Stimulated activated CD8-positive, alpha-beta memory T cell treated with anti-CD3 and anti-CD28 coated beads, Interleukin-12 subunit alpha, Interleukin-12 subunit beta, amount 100 ng/mL, for 4 hours (primary cell): ENCODE measurements around the gene ARMH3.

ENCODE experiments used
- DNase-seq: peaks from one replicate; pipeline ENCODE4 v3.0.0-alpha.2; 2020; ENCODE audit warnings: low read depth

The ARMH3 gene

GRCh38 chr10:101857802-101858476 lies 198.0 kb downstream of the ARMH3 start:
- DNase-seq: no peak

- DNase-seq: no peak
Observed at GRCh38 chr10:101856626-101857025, 199.3 kb downstream of the ARMH3 start.

DNA sequence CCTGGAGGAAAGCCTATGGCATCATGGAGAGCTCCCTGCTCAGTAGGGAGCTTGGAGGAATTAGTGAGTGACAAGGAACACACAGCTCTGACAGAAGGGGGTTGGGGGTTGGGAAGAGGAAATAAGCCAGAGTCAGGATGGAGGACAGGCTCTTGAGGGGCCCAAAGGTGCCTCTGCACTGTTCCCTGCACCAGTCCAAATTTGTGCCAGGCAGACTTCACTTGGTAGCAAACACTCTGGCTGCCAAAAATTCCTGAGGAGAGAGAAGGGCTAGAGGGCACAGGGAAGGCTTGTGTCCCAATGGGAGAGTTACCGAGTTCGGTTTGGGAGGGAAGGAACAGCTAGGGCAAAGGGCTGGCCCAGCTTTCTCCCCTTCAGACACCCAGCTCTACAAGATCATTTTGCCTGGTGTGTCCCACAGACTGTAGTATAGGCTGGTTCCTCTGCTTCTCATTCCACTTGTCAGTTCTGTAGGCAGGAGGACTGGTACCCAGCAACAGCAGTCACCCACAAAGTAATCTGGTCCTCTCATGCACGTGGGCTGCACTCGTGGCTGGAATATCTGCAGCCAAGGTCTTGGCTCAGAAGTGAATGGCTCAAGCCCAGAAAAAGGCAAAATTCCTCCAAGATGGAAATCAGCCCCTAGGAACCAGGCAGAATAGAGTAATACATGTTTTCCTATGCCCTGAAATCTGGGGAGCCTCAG lies 204.4 kb downstream of the ARMH3 start:
- DNase-seq: no peak

- DNase-seq: no peak
Observed at GRCh38 chr10:101850749-101851148, 205.2 kb downstream of the ARMH3 start.

- no peak for DNase-seq
Observed at GRCh38 chr10:101848894-101849351, 207.1 kb downstream of the ARMH3 start.

DNA sequence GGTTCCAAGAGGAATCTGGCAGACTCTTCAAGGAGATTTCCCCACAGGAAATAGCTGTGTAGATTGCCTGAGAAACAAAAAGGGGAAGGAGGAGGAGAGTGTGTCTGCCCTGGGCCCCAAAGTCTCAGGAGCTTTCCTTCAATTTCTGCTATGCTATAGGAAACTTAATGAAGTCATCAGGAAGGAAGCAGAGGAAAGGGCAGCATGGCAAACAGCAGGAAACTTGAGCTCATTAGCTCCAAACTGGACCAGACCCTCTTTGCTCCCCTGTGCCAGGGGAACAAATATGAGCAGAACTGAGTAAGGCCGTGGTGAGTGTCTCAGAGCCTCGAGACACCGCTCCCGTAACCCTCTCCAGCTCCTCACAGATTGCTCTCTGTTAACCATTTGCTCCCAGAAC lies 207.6 kb downstream of the ARMH3 start:
- no peak for DNase-seq

- DNase-seq: no peak
Observed at GRCh38 chr10:101845893-101846292, 210.1 kb downstream of the ARMH3 start.

DNA sequence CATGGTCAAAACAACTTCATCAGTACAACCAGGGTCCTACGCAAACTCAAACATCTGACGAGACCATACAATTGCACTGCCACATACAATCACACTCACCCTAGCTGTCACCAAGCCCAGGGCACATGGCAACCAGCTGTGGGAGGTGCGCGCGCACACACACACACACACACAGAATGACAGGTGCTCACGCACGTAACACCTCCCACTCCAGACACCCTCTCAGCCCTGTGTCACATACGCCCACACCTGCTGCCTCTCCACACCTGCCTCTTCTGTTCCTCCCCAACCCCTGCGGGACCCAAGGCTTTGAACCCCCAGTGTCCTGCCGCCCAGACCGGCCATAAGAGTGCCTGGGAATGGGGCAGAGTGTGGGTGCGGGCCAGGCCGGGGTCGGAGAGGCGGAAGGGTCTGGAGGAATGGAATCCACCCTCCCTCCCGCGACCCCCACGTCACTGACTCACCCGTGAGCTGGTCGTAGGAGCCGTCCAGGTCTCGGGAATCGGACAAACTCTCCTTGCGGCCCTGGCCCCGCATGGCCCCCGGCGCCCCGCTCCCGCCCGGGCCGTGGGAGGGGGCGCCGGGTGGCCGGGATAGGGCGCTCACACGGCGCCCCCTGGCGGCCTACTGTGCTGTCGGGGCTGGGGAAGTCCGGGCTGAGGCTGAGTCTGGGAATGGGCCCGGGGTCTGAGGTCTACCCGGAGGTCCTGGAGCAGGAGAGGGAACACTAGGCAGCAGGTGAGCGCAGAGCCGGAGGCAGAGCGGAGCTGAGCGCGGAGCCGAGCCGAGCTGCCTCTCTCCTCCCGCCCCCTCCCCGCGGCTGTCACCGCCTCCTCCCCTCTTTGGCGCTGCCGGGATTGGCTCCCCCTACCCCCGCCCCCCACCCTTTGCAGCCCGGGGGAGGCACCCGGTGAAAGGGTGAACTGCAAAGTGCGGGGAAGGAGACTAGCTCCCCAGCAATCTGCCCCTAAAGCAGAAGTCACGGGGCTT lies 212.6 kb downstream of the ARMH3 start, which contains the start of gene KCNIP2:
Gene KCNIP2 (minus strand): TSS at position 769 of the 990 bp plus-strand sequence. CDS start 232 bp downstream, at position 537.
- peak; percentile 50 for DNase-seq

GRCh38 chr10:101841826-101842225 lies 214.1 kb downstream of the ARMH3 start:
- DNase-seq: no peak

DNA sequence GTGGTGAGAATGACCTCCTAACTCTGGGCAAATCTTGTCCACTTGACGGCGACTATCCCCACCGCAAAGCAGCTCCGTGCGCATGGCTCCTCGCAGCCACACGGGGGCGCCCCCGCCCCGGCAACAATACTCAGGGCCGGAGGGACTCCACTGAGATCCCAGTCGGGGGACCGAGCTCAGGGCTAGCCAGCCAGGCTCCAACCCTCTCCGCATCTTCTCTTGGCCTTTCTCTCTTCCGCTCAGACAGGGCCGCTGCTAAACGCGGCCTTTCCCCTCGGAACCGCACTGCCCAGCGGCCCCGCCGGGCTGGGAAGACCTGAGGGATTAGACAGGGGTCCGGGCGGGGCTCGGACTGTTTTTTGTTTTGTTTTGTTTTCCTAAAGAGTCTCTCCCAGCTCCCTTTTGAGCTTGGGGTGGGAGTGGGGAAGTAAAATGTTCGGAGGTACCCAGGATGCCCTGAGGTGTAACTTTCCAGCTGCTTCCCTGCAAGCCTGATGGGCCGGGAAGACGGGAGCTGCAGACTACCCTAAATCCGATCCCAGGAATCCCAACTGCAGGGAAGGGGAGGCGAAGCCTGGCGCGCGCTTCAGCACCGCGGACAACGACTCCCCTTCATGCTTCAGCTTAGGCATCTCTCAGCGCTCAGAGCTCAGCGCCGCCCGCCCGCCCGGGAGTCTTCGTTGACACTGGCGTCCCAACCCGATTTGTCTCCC lies 215.1 kb downstream of the ARMH3 start:
- peak; percentile 54 for DNase-seq

DNA sequence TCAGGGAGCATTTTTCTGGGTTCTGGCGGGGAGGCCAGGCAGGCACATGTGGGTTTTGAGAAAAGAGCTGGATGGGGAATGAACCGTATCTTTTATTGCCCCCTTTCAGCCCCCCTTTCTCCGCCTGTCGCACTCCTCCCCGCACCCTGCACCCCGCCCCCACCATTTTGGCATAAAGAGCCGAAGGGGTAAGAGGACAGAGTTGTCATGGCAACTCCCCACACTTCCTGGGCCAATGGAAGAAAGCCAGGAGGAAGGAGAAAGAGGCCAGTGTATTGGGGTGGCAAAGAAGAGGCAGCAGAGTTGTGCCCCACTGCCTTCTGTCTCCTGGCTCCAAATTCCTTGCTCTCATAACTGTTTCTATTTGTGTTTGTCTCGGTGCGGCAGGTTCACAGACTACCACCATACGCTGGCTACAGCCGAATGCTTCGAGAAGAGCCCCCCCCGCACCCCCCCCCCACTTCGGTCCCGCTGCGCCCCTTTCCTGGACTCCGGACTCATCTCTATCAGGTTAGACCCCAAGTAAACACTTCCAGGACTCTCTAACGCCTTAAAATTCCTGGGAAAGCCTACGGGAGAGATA lies 215.8 kb downstream of the ARMH3 start:
- DNase-seq: no peak

DNA sequence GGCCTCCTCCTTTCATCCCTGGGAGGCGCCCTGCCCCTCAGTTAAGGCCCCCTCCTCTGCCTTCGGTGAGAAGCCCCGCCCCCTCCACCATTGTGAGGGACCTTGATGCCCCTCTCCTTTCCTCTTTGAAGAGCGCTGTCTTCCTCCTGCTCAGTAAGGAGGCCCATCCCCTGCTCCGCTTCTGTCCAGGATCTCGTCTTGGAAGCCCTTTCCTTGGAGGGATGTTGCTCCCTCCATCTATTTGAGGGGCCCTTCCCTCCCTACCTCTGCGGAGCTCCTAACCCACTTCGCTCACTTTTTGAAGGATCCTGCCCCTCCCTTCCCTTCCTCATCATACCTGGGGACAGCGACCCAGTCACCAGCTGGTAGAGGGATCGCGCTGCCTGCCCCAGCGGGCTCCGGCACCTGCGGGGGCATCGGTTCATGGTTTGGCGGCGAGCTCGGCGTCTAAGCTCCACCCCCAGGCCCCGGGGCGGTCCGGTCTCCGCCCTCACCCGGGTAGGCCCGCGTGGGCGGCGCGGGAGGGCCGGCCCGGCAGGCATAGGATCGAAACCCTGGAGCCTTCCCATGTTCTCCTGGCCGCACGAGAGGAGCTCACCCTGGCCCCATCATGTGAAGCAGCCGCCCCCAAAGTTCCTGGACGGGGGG lies 216.4 kb downstream of the ARMH3 start:
- DNase-seq: peak; percentile 49

DNA sequence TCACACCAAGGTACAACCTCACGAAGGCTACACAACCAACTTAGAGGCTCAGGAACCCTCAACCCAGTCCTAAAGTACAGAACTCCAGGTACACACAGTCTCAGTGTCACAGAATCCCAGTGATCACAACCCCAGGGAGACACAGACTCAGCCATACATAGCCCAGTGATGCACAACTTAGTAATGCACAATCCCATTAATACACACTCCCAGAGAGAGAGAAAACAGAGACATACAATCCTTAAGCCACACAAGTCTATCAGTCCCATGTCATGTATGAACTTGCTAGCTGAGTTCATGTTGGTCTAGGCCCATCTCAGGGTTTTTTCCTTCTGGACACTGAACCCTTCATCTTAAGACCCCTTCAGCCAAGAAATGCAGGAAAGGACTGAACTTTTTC lies 217.0 kb downstream of the ARMH3 start:
- DNase-seq: no peak

DNA sequence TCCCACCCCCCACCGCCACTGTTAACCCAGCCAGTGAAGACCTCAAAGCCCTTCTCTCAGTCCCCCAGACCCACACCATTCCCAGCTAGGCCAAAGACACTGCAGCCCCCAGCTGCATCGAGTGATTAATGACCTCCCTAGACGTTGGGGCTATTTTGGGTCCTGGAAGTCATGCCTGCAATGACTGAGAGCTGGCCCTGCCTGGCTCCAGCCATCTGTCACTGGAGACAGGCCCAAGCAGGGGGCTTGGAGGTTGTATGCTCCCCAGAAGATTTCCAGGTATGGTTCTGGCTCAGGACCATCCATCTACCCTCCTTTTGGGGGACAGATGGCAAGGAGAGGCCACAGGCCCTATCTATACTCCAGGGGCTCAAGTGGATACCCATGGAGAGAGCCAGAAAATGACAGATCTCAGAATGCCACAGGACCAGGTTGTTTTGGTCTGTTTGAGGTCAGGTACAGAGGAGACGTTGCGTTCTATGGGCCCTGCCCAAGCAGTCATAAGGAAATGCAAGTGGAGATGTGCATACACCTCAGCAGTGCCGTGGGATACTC lies 217.5 kb downstream of the ARMH3 start:
- no peak for DNase-seq

GRCh38 chr10:101837748-101838147 lies 218.2 kb downstream of the ARMH3 start:
- no peak for DNase-seq

DNA sequence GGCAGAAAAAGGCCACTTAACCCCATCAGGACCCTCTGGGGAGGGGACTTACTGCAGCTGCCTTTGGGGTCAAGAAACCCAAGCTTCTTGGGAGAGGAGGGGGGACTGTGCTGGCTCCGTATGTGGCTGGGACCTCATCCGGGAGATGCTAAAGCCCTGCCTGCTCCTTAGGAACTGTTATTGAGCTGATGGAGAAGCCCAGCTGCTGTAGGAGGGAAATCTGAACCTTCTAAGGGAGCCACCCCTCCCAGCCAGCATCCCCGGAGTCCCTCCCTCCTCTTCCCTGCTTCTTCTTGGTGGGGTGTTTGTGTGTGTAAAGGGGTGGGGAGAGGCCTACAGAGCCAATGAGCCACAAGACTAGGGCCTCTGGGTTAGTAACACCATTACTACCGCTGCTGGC lies 220.6 kb downstream of the ARMH3 start:
- no peak for DNase-seq

DNA sequence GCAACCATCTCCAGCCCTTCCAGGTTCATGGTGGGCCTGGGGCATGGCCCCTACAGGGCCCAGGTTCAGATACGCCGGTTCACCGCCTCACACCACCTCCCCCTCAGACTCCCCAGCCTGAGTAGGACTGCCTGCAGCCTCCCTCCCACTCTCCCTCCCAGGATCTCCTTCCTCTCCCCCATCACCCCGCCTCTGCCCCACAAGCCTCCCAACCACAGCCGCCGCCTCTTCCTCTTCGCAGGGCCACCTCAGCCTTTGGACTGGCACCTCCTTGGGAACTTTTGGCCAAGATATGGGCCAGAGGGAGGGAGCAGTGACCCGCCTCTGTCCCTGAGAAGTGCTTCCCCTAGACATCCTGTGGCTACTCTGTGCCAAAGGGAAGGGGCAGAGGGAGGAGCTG lies 221.6 kb downstream of the ARMH3 start:
- no peak for DNase-seq

DNA sequence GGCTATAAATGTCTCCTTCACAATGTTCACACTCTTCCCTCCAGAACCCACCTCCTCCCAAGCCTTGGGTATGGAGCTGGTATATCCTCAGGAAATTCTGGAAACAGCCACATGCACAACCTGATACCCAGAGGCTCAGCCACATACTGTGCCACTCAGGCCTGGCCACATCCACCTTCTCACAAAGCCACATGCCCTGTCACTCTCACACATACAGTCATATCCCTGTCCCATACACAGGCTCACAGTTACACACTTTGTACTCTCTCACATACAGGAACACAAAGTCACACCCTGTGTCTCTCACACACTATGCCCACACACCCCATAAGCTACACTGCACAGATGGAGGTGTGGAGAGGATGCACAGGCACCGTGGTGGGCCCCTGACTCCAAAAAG lies 222.5 kb downstream of the ARMH3 start:
- DNase-seq: no peak

DNA sequence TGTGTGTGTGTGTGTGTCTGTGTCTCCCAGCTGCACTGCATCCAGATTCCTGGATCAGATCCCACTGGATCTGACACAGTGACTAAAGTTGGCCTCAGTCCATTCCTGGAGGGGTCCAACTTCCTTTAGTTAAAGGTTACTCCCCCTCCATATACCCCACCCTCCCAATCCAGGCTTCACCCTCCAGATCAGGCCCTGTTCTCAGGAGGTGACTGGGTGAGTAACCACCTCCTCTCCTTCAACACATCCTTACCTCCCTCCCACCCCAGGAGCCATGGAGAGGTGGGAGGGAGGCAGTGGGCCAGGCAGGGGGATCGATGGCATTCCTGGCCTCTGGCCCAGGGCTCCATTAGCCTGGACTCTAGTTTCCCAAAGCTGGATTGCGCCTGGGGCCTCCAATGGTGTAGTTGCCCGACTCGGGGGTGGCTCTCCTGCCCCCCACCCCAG lies 223.6 kb downstream of the ARMH3 start:
- DNase-seq: no peak

DNA sequence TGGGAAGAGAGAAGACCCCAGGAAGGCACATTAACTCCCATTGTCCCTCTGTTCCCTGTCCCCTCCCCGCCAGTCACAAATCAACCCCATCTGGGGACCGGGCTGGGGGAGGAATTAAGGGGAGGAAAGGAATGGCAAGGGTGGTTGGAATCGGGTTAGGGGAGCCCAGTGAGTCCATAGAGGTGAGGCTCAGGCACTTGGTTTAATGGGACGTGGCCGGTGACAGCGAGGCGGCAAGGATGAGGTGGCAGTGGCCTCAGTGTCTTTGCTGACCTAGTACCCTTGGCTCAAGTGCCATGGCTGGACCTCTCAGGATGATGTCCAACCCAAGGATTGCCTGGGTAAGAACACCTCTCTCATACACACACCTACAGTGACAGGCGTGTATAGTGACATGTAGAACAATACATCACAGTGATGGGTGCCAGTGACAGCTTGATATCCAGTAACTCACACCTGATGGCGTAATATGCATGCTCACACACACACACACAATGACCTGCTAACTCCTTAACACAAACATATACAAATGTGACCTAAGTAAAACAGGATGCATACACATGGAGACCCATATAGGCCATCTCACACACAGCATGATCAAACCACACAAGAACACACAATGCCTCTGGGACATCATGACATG lies 224.7 kb downstream of the ARMH3 start:
- DNase-seq: no peak
